GM21381 (cell line): Measurements from ENCODE around the gene ISLR.

Experiments used
- ATAC-seq: cut with Tn5 transposase; IDR thresholded peaks from one replicate; pipeline ENCODE4 v1.9.1; 2021; ENCODE audit warnings: mild to moderate bottlenecking, moderate library complexity; ENCODE audit not compliant: unreplicated experiment

The ISLR gene

GRCh38 chr15:74209997-74210671, 36.6 kb downstream of the ISLR start:
- no peak for ATAC-seq

- no peak for ATAC-seq
Observed at GRCh38 chr15:74210729-74211128, 37.2 kb downstream of the ISLR start.

GRCh38 chr15:74211656-74212055, 38.1 kb downstream of the ISLR start:
- no peak for ATAC-seq

- no peak for ATAC-seq
Observed at GRCh38 chr15:74212494-74212893, 39.0 kb downstream of the ISLR start.

- no peak for ATAC-seq
Observed at GRCh38 chr15:74213858-74214284, 40.4 kb downstream of the ISLR start.

GRCh38 chr15:74214324-74215021, 41.0 kb downstream of the ISLR start:
- ATAC-seq: no peak

- no peak for ATAC-seq
Observed at GRCh38 chr15:74215958-74216357, 42.4 kb downstream of the ISLR start.

GRCh38 chr15:74216949-74217348, 43.4 kb downstream of the ISLR start:
- no peak for ATAC-seq

- ATAC-seq: no peak
Observed at GRCh38 chr15:74217907-74218885, 44.7 kb downstream of the ISLR start.

- ATAC-seq: no peak
Observed at GRCh38 chr15:74220475-74221248, 47.2 kb downstream of the ISLR start.

GRCh38 chr15:74221399-74222239, 48.1 kb downstream of the ISLR start:
- ATAC-seq: no peak

GRCh38 chr15:74222240-74223119, 49.0 kb downstream of the ISLR start:
- ATAC-seq: no peak

- ATAC-seq: no peak
Observed at GRCh38 chr15:74225928-74226327, 52.4 kb downstream of the ISLR start.
